Measurements from ENCODE around the gene CCL4. TPM values are rescaled to one million over a fixed set of nuclear protein-coding genes. Genes with fewer than 3 reads are reported as not detected.
A peak's percentile ranks its signal among the peaks of the same experiment; 100 is the strongest.

The CCL4 gene
- total RNA-seq, 1 donor from 2014 or later, result not detected

DNA sequence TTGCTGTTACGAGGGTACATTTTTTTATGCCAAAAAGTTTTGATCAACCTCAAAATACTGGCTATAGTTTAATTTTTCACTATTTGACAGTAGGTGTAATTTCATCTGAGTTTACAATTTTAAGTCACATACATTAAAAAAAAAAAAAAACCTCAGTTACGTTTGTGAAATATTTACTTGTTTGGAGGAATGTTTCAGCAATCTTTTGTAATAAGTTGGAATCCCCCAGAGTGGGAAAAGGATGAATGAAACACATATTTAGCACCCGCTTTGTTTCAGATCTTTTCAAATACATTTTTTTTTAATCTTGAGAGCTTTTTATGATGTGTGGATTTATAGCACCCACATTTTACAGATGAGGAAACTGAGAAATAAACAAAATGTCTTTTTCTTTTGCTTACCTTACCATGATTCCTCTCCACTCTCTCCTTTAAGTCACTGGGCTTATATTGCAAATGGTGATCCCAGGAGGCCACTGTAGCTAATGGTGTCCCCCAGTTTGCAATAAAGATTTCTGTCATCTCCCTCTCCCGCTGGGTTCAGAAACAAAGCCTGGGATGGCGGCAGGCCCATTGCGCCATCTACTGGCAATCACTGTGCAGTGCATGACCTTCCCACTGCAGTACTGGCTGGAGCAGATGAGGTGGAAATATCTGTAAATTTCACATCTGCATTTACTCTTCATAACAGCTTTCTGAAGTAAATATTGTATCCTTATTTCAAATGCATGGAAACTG is 45.1 kb downstream of the CCL4 start:
- H3K4me3 Mint-ChIP-seq, result no peak overlapping the region
- no peak overlapping the region for H3K27ac Mint-ChIP-seq
- Histone ChIP-seq H3K79me2 (ENCODE audit: low read depth) (no peaks in the 10 kb centered on the region), H3K36me3 (no peaks in the 10 kb centered on the region), H3F3A (ENCODE audit: low read depth) (no peaks in the 10 kb centered on the region), H3K4me1 (peaks cover 8% of the 10 kb centered on the region), H4K20me1 (ENCODE audit: low read depth) (no peaks in the 10 kb centered on the region), H3K9me3 (ENCODE audit: low read depth) (no peaks in the 10 kb centered on the region), H3K9ac (no peak overlapping the region), H3K27me3 (peaks cover 31% of the 10 kb centered on the region), H2AFZ (replicated peaks) (peak overlapping the region; percentile 72), H3K4me3 (no peak overlapping the region), H3K4me2 (no peak overlapping the region), H3K27ac (no peak overlapping the region)
- H3K4me1 Mint-ChIP-seq, result peaks cover 6% of the 10 kb centered on the region
- peaks cover 3% of the 10 kb centered on the region for H3K27me3 Mint-ChIP-seq (ENCODE audit: insufficient read depth, low read depth)
- peaks cover 5% of the 10 kb centered on the region for H3K9me3 Mint-ChIP-seq
- H3K36me3 Mint-ChIP-seq, result no peaks in the 10 kb centered on the region
- peak; percentile 80 for DNase-seq (ENCODE audit: low spot score)
- TF ChIP-seq, protein P1, sequence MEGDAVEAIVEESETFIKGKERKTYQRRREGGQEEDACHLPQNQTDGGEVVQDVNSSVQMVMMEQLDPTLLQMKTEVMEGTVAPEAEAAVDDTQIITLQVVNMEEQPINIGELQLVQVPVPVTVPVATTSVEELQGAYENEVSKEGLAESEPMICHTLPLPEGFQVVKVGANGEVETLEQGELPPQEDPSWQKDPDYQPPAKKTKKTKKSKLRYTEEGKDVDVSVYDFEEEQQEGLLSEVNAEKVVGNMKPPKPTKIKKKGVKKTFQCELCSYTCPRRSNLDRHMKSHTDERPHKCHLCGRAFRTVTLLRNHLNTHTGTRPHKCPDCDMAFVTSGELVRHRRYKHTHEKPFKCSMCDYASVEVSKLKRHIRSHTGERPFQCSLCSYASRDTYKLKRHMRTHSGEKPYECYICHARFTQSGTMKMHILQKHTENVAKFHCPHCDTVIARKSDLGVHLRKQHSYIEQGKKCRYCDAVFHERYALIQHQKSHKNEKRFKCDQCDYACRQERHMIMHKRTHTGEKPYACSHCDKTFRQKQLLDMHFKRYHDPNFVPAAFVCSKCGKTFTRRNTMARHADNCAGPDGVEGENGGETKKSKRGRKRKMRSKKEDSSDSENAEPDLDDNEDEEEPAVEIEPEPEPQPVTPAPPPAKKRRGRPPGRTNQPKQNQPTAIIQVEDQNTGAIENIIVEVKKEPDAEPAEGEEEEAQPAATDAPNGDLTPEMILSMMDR (IDR thresholded peaks at IDR 0.05), result peak; percentile 100
- TF ChIP-seq EZH2 (IDR thresholded peaks at IDR 0.05) (no peak), EZH2phosphoT487 (IDR thresholded peaks at IDR 0.05) (no peak)

GRCh38 chr17:36149296-36149820 is 45.7 kb downstream of the CCL4 start:
- no peak overlapping the region for H3K27ac ChIP-seq
- H3K36me3 ChIP-seq, result no peaks in the 10 kb centered on the region
- H4K20me1 ChIP-seq (ENCODE audit: low read depth), result no peaks in the 10 kb centered on the region
- no peak for DNase-seq (ENCODE audit: low spot score)
- H3K4me3 ChIP-seq, result no peak overlapping the region
- Mint-ChIP-seq H3K4me3 (no peak overlapping the region), H3K27ac (no peak overlapping the region), H3K4me1 (peaks cover 6% of the 10 kb centered on the region), H3K9me3 (peaks cover 5% of the 10 kb centered on the region), H3K36me3 (no peaks in the 10 kb centered on the region), H3K27me3 (ENCODE audit: insufficient read depth, low read depth) (peaks cover 7% of the 10 kb centered on the region)
- H3K9me3 ChIP-seq (ENCODE audit: low read depth), result no peaks in the 10 kb centered on the region
- no peaks in the 10 kb centered on the region for H3F3A ChIP-seq (ENCODE audit: low read depth)
- peaks cover 7% of the 10 kb centered on the region for H3K4me1 ChIP-seq
- no peak overlapping the region for H3K9ac ChIP-seq
- TF ChIP-seq EZH2phosphoT487 (IDR thresholded peaks at IDR 0.05) (no peak), EZH2 (IDR thresholded peaks at IDR 0.05) (no peak)
- TF ChIP-seq, protein P1 (IDR thresholded peaks at IDR 0.05), result no peak
- peak overlapping the region; percentile 72 for H2AFZ ChIP-seq (replicated peaks)
- no peaks in the 10 kb centered on the region for H3K79me2 ChIP-seq (ENCODE audit: low read depth)
- H3K27me3 ChIP-seq, result peaks cover 26% of the 10 kb centered on the region
- H3K4me2 ChIP-seq, result no peak overlapping the region

GRCh38 chr17:36151891-36152638 is 48.4 kb downstream of the CCL4 start:
- Histone ChIP-seq H3K27me3 (peaks cover 7% of the 10 kb centered on the region), H3F3A (ENCODE audit: low read depth) (no peaks in the 10 kb centered on the region)
- TF ChIP-seq EZH2 (IDR thresholded peaks at IDR 0.05), result no peak
- TF ChIP-seq, protein P1 (IDR thresholded peaks at IDR 0.05), result no peak
- TF ChIP-seq EZH2phosphoT487 (IDR thresholded peaks at IDR 0.05), result no peak

More at GRCh38 chr17:36151891-36152638, 48.4 kb downstream of the CCL4 start:
- Histone ChIP-seq H3K4me1 (no peaks in the 10 kb centered on the region), H2AFZ (replicated peaks) (no peak overlapping the region), H3K4me3 (no peak overlapping the region), H3K36me3 (no peaks in the 10 kb centered on the region), H3K27ac (no peak overlapping the region), H3K4me2 (no peak overlapping the region), H3K79me2 (ENCODE audit: low read depth) (no peaks in the 10 kb centered on the region), H4K20me1 (ENCODE audit: low read depth) (no peaks in the 10 kb centered on the region), H3K9ac (no peak overlapping the region), H3K9me3 (ENCODE audit: low read depth) (no peaks in the 10 kb centered on the region)
- Mint-ChIP-seq H3K36me3 (no peaks in the 10 kb centered on the region), H3K27ac (no peak overlapping the region), H3K9me3 (no peaks in the 10 kb centered on the region), H3K27me3 (ENCODE audit: insufficient read depth, low read depth) (peaks cover 7% of the 10 kb centered on the region), H3K4me1 (peaks cover 6% of the 10 kb centered on the region), H3K4me3 (no peak overlapping the region)
- DNase-seq (ENCODE audit: low spot score), result no peak

Data from neural progenitor cell (in vitro differentiated cells).